HG03520 (cell line): Measurements from ENCODE around the gene RIPK4.

ENCODE experiments used
- ATAC-seq: cut with Tn5 transposase; IDR thresholded peaks from one replicate; pipeline ENCODE4 v1.9.1; 2021; ENCODE audit warnings: mild to moderate bottlenecking, moderate library complexity; ENCODE audit not compliant: unreplicated experiment

RIPK4 gene

GRCh38 chr21:41766883-41767605 is at the start of gene RIPK4:
Gene RIPK4 (minus strand): TSS chr21:41767052. CDS start chr21:41767041, 11 bp downstream.
- no peak for ATAC-seq

DNA sequence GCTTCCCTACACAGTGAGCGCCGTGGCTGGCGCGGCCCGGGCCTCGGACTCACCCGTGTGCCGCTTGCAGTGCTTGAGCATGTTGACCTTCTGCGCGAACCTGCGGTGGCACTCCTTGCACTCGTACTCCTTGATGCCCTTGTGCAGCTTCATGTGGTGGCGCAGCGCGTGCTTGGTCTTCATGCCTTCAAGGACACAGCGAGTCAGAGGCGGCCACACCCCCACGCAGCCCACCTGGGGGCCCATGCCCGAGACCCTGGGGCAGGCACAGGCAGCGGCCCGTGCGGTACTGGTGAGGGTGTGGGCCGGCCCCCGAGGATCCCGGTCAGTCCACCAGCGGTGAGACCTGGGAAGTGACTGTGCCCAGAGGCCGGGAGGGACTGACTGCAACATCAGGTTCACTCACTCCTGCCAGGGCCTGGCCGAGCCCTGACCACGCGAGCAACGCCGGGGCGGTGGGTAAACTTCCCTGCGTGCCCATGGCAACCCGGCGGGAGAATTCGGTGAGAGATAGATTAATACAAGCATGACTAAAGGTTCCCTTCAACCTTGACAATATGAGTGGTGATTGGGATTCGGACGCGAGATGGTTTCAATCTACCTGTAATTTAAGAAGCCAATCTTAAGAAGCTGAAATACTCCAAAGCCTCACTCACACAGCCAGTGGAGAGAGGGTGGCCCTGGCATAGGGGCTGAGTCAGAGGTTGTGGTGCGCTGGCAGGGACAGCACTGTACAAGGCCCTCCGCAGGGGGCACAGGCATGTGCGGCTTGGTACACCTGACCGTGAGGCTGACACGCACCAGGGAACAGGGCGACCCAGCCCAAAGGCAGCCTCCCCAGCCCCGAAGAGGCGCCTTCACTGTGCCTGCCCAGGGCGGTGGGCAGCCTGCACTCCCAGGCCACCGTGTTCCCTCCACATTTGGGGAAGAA is 49.1 kb upstream of the RIPK4 start:
- no peak for ATAC-seq

DNA sequence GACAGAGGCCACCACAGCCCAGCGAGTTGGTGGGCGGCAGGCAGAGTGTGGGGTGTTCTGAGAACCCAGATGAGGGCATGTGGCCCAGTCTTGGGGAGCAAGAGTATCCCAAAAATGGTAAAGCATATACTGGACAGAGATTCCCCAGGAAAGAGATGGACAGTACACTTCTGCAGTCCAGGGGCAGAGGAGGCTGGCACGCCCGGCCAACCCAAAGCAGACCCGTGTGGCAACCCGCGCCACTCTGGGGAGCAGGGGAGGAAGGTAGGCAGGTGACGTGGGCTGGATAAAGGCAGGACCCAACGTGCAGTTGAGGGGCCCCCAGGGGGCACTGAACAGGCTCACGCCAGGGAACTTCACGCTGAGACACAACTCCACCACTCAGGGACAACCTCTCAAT is 46.4 kb upstream of the RIPK4 start:
- no peak for ATAC-seq

- ATAC-seq = no peak
These were observed 45.8 kb upstream of the RIPK4 start for GRCh38 chr21:41812679-41813078.

GRCh38 chr21:41810597-41810932 is 43.7 kb upstream of the RIPK4 start:
- ATAC-seq = no peak

DNA sequence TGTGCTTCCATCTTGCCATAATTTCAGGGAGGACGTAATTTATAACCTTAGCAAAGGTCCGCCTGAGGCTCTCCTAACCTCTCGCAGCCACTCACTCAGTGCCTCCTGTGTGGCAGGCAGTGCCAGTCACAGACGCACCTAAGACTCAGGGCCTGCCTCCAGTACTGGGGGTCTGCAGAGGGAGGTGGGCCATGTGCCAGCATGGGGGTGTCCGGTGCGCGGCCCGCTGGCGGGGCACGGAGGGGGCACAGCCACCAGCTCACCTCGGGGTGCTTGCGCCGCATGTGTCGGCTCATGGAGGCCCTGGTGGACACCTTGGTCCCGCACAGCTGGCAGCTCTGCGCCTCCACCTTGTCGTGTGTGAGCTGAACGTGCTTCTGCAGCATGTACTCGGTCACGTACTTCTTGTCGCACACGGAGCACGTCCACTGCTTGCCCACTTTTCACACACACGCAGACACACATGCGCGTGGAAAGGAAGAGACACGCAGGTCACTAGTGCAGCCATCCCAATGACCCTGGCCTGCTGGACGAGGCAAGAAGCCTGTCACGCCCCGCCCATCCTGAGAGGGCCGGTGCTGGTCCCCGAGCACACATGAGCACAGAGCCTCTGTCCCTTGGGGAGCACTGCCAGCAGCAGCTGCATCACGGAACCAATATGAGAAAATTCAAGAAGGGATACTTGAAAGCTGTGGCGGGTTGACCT is 43.2 kb upstream of the RIPK4 start:
- ATAC-seq = no peak

GRCh38 chr21:41808846-41809245 is 42.0 kb upstream of the RIPK4 start:
- no peak for ATAC-seq

GRCh38 chr21:41808094-41808493 is 41.2 kb upstream of the RIPK4 start:
- ATAC-seq = no peak

GRCh38 chr21:41806773-41807172 is 39.9 kb upstream of the RIPK4 start:
- ATAC-seq = no peak

- no peak for ATAC-seq
These were observed 38.8 kb upstream of the RIPK4 start for GRCh38 chr21:41805643-41806042.

DNA sequence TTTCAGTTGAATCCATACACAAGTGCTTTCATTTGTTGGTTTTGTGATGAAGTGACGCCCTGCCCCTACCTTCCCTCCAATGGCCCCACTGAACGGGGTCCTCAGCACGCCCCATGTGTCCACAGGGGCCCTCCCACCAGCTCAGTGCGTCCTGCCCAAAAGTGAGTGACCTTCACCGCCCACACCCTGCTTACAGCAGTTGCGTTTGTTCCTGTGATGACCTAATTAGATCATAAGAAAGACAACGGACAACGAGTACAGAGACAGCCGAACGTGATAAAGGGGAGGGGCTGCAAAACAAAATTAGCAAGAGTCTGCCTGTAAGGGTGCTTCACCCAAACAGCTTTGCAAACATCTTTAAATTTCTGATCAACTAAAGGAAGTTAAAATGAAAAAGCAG is 38.2 kb upstream of the RIPK4 start:
- no peak for ATAC-seq

DNA sequence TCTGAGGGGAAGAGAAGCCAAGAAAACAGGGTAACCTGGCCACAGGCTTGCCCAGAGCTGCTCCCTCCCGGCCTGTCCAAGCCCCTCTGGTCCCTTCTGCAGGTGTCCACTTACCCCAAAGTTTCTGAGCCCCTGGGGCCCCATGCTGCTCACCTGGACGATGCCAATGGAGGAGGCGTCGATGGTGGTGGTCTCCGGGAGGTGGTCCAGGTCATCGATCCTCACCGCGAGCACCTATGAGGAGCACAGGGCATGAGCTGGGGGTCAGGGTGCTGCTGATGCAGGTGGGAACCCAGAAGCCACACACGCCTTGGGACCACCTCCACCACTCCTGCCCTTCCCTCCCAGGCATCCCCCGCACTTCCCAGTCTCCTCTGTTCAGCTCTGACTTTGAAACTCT is 37.5 kb upstream of the RIPK4 start:
- no peak for ATAC-seq

GRCh38 chr21:41803316-41803715 is 36.5 kb upstream of the RIPK4 start:
- no peak for ATAC-seq

DNA sequence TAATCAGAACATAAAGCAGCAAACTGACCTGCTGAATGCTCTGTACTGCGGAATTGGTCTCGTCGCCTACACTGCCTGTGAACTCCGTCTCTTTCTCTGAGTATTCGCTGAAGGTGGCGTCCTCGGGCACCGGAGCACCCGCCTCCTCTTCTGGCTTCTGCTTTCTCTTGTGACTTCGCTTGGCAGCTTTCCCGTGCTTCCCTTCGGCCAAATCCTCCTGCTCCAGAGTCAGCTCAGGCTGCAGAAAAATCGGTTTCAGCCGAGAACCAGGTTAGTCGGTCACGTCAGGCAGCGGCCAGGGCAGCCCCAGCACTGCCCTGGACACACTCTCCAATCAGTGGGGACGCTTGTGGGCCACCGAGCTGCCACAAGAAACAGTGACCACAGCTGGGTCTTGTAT is 35.8 kb upstream of the RIPK4 start:
- ATAC-seq = no peak

GRCh38 chr21:41802198-41802584 is 35.3 kb upstream of the RIPK4 start:
- no peak for ATAC-seq

- ATAC-seq = no peak
These were observed 34.7 kb upstream of the RIPK4 start for GRCh38 chr21:41801321-41802197.

GRCh38 chr21:41800425-41801320 is 33.8 kb upstream of the RIPK4 start:
- no peak for ATAC-seq

- ATAC-seq = no peak
These were observed 32.9 kb upstream of the RIPK4 start for GRCh38 chr21:41799763-41800162.

DNA sequence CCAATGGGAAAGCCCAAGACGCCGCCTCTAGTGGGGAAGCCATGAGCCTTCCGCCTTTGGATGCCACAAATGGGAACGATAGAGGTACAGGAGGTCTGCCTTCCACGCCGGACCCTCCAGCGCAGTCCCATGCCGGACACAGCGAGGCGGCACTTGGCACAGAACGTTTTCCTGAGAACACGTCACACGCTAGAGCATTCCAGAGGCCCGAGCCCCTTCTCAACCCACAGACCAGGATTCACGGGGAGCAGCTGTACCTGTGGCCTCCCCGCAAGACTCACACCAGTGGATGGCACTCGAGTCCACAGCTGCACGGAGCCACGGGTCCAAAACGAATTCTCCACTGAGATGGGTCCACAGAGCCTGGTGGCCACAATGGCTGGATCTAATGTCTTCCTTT is 31.5 kb upstream of the RIPK4 start:
- ATAC-seq = no peak
